ENCODE data around the gene GIN1.
"Not testable (repeated sequence)": the region's sequence is repeated elsewhere in the genome, so short reads cannot be mapped to it uniquely, and the experiment has no call there.

GIN1 gene

DNA sequence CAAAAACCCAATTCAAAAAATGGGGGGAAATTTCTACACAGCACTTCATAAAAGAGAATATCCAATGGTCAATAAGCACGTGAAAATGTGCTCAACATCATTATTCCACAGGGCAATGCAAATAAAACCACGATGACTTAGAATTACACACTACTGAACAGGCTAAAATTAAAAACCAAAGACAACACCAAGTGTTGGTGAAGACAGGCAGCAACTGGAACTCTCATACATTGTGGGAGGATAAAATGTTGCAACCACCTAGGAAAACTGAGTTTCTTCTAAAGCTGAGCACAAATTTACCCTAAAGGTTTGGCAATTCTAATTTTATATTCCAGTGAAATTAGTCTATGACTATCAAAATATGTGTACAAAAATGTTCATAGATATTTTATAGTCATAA is 9.5 kb downstream of the GIN1 start:
- no peak for DNase-seq (ENCODE audit: low read depth in 2 of 2)

DNA sequence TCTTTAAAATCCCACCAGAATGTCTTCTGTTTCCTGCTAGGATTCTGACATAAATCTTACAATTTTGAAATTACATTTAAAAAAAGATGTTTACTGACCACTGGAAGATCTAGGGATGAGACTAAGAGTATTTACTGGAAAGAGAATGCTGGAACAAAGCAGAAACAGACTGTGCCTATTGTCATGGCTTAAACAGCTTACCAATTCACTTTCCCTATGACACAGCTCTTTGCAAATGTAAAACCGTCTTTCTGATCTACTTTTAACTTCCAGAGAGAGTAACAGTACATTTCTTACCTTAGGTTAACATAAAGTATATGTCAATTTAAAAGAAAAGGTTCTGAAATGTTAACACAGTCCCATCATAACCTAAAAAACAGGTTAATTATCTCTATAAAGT is 10.7 kb downstream of the GIN1 start:
- DNase-seq (ENCODE audit: low read depth in 2 of 2) = no peak

DNA sequence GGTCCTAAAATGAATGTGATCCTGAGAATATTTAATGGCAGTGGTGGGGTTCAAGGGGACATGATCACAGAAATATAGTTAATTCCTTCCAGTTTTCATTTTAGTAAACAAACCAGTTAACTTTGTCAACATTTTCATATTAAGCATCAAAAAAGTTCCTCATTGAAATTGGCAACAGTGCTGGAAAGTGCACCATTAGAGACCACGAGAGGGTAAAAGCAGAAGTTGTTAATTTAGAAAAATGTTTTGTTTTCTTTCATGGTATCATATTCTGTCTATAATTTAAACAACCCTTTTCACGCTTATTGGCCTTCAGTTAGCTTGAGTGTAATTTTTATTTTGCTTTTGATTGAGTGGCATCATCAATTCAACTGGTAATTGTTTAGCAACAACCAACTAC is 11.9 kb downstream of the GIN1 start:
- DNase-seq (ENCODE audit: low read depth in 2 of 2) = no peak

DNA sequence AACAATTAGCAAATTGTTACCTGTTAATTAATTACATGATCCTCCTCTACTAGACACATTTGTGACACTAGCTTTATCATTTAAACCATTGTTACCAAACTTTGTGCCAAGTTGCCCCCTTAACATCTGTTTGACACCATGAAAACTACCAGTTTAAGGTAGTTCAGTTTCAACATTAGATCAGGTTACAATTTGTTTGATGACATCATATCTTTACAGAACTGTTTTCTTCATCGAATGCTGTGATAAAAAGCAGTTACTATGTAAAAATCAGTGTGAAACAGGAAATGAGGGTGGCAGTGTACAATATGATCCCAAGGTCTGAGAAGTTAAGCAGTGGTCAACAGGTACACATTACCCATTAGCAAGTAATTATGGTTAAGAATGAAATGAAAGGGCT is 17.7 kb downstream of the GIN1 start:
- DNase-seq (ENCODE audit: low read depth in 2 of 2) = no peak

DNA sequence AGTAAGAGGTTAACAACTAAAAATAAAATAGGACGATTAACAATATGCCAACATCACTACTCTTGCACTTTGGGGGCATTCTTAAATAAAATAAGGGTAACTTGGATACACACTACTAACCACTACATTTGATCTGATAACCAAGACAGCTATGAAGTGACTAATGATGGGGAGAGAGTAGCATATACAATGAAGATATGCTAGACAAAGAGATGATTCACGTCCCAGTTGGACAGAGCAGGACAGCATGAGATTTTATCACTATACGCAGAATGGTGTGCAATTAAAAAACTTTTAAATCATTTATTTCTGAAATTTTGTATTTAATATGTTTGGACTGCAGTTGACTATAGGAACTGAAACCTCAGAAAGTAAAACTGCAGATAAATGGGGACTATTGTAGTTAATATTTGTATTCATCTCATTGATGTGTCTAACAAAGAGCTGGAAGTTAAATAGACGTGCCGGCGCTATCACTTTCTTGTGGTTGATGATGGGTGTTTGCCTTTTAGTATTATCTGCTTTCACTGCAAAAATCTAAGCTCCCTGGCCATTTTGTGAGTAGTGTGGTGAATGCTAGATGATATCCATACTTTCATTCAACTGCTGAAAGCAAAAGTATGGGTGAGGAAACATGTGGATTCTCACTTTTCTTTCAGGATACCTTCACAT is 18.7 kb downstream of the GIN1 start:
- DNase-seq (ENCODE audit: low read depth in 2 of 2) = no peak

DNA sequence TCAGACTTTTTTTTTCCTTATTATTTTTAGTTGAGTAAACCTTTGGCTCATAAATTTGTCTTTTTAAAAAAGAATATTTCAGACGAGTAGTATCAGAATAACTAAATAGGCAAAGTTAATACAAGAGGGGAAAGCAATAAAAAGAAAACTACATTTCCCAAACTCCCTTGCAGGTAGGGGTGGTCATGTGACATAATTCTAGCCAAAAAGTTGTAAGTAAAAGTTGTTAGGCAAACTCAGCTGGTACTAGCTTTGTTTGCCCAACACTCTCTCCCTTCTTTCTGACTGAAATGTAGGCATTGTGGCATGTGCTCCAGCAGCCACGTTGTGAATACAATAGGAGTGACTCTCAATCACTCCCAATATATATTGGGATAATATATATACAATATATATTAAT is 20.9 kb downstream of the GIN1 start:
- DNase-seq (ENCODE audit: low read depth in 2 of 2) = no peak

DNA sequence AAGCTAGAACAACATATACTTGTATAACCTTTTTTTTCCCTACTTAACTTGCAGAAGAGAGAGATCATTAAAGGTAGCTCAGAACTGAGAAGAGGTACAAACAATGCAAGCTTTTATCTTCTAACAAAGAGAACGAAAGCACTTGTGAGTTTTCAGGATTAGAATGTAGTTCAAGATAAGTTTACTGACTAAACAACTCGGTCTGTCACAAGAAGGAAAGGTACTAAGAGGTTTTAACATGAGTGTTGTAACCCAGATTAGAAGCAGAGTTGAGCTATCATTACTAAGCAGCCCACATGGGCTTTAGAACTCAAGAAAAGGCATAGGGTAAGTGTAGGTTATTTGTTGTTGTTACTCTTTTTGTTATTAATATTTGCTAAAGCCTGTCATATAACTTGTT is 25.2 kb downstream of the GIN1 start:
- no peak for DNase-seq (ENCODE audit: low read depth in 2 of 2)

DNA sequence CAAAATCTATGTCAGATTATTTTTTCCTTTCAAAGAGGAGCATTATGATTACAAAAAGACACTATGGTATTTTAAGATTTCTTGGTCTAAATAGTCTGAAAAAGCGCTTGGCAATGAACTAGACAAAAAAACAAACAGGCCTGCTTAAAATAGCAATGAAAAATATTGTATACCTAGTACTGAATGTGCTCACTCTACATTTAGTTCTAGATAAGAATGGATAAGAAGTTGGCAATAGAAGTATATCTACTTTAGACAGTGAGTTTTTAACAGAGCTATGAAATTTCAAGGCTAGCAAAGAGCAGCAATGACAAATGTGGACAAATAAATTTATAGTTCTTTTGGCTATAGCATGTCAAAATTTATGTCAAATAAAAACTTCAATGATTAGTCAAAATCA is 26.2 kb downstream of the GIN1 start:
- DNase-seq (ENCODE audit: low read depth in 2 of 2) = no peak

DNA sequence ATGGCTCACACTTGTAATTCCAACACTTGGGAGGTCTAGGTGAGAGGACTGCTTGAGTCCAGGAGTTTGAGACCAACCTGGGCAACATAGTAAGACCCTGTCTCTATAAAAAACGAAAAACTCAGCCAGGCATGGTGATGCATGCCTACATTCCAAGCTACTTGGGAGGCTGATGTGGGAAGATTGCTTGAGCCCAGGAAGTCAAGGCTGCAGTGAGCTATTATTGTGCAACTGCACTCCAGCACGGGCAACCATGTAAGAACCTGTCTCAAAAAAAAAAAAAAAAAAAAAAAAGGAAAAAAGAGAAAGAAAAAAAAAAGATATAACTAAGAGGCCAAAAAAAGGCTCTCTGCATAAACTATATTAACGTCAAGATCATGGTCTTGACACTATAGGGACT is 27.3 kb downstream of the GIN1 start:
- DNase-seq (ENCODE audit: low read depth in 2 of 2) = no peak

DNA sequence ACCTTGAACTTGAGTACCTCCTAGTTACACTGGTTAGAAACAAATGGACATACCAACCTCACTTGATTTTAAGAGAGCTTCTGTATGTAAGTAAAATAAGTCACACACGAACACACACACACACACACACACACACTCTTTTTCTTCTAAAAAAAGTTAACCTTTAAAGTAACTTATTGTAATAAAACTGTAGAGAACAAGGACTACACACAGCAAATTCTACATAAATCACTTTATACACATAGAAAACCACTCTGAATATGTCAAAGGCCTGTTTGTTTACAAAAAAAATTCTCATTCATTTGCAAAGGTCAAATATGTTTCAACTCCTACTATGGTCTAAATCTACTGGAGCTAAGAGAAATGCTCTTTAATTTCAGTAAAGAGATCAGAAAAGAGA is 29.1 kb downstream of the GIN1 start:
- no peak for DNase-seq (ENCODE audit: low read depth in 2 of 2)

DNA sequence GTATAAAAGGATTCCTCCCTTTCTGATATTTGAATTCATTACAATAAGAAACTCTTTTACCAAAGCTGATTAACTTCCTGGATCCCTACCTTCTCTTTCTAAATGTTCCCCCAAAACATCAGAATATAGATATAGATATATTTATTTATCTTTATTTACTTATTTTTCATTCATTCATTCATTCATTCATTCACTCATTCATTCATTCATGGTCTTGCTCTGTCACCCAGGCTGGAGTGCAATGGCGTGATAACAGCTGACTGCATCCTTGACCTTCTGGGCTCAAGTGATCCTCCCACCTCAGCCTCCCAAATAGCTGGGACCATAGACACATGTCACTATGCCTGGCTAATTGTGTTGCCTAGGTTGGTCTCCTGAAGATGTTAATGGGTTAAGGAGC is 30.7 kb downstream of the GIN1 start:
- no peak for DNase-seq (ENCODE audit: low read depth in 2 of 2)

DNA sequence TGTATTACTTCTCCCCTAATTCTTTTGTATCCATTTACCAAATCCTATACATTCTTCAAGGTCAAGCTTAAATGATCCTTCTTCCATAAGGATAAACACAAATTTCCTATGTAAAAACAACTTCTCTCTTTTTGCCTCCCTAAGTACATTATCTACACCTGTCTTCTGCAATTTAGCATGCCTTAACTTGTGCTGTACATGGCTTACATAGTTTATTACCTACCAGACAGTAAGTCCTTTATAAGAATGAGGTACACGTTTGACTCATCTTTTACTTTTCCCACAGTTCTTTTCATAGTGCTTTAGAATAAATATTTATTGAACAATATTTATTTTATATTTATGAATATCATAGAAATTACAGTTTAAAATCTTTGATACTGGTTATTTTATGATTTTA is 33.4 kb downstream of the GIN1 start:
- no peak for DNase-seq (ENCODE audit: low read depth in 2 of 2)

DNA sequence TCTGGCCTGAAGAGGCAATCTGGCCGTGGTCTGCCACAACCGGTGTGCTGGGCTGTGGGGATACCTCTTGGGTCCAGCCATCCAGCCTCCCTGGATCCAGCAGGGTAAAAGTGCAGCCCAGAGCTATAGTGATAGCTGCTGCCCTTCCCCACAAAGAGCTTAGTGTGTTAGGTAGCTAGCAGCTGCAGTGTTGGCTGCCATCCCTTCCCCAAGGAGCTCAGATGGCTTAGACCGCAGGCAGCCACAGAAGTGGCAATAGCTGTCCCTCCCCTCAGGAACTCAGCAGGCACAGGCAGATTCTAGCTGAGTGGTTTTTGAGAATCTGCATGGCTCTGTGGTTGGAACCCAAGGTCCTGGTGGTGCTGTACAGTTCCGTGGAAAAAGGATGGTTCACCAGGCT is 40.1 kb downstream of the GIN1 start:
- DNase-seq (ENCODE audit: low read depth in 2 of 2) = no peak

DNA sequence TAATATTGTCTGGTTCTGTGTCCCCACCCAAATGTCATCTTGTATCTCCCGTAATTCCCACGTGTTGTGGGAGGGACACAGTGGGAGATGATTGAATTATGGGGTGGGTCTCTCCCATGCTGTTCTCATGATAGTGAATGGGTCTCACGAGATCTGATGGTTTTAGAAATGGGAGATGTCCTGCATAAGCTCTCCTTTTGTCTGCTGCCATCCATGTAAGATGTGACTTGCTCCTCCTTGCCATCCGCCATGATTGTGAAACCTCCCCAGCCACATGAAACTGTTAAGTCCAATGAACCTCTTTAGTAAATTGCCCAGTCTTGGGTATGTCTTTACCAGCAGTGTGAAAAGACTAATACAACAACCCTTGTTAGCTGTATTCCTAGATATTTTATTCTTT is 44.5 kb downstream of the GIN1 start:
- no peak for DNase-seq (ENCODE audit: low read depth in 2 of 2)

DNA sequence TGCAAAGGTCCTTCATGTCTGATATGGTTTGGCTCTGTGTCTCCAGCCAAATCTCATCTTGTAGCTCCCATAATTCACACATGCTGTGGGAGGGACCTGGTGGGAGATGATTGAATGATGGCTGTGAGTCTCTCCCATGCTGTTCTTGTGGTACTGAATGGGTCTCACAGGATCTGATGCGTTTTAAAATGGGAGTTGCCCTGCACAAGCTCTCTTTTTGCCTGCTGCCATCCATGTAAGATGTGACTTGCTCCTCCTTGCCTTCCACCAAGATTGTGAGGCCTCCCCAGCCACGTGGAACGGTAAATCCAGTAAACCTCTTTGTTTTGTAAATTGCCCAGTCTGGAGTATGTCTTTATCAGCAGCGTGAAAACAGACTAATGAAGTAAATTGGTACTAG is 46.4 kb downstream of the GIN1 start:
- DNase-seq (ENCODE audit: low read depth in 2 of 2) = not testable (repeated sequence)

DNA sequence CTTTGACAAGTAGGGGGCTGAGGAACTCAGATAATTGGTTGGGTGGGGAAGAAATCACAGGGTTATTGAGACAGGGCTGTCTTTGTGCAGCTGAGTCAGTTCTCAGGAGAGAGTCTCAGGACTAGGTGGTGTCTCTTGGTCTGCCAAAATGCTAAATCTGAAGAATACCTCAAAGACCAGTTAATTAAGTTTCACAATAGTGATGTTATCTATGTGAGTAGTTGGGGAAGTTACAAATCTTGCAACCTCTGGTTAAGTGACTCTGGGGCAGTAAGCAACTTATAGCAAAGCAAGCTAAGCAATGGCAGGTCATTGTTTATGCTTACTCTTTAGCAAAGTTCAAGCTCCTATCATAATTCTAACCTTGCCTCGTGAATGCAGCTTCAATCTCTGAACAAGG is 53.6 kb downstream of the GIN1 start:
- no peak for DNase-seq (ENCODE audit: low read depth in 2 of 2)

DNA sequence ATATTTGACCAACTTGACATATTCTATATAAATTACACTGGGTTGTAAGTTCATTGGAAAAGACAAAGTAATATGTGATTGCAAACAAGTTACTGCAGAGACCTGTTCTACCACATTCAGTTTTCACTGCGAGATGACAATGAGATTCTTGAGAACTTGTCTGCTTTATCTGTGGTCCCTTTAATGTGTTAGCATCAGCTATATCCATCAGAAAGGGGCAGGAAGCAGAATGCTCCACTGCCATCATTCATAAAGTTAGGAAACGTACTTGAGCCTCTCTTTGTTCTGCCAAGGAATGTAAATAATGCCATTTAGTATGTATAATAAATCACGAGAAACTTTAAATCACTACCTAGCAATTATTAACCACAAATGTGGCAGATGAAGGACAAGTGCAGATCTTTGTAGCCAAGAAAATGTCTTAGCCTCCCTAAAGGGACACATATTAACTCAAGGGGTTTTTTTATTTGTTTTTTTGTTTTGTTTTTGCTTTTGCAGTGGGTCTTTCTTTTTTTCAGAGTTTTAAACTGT is 59.4 kb downstream of the GIN1 start:
- no peak for DNase-seq (ENCODE audit: low read depth in 2 of 2)

DNA sequence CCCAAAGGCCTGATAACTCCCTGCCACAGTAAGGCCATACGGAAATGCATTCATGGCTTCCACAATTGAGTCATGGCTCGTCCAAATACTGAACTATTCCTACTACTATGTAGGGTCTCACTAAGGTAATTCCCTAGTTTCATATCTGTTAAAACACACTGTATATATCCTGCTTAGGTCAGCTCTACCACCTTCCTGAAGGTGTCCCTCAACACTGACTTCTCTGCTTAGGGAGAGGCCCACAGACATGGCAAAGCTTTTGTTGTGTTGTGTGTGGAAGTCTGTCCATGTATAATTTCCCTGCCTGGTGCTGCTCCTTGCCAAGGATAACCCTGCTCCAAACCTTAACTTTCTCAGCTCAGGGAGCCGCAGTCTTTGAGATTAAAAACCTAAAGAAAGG is 60.4 kb downstream of the GIN1 start:
- no peak for DNase-seq (ENCODE audit: low read depth in 2 of 2)

DNA sequence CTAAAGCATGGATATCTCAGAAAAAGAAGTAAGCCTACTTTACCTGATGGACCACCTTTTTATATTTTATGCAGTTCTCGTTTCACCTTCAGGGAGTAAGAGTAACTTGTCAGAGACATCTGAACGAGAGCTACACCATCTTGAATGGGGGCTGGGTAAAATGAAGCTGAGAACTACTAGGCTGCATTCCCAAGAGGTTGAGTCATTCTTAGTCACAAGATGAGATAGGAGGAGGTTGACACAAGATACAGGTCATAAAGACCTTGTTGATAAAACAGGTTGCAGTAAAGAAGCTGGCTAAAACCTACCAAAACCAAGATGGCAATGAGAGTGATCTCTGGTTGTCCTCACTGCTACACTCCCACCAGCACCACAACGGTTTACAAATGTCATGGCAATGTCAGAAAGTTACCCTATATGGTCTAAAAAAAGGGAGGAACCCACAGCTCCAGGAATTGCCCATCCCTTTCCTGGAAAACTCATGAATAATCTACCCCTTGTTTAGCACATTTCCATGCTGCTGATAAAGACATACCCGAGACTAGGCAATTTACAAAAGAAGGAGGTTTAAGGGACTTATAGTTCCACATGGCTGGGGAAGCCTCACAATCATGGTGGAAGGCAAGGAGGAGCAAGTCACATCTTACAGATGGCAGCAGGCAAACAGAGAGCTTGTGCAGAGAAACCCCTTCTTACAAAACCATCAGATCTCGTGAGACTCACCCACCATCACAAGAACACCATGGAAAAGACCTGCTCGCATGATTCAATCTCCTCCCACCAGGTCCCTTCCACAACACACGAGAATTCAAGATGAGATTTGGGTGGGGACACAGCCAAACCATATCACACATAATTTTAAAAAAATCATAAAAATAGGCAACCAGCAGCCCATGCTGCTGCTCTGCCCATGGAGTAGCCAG is 62.5 kb downstream of the GIN1 start:
- no peak for DNase-seq (ENCODE audit: low read depth in 2 of 2)

DNA sequence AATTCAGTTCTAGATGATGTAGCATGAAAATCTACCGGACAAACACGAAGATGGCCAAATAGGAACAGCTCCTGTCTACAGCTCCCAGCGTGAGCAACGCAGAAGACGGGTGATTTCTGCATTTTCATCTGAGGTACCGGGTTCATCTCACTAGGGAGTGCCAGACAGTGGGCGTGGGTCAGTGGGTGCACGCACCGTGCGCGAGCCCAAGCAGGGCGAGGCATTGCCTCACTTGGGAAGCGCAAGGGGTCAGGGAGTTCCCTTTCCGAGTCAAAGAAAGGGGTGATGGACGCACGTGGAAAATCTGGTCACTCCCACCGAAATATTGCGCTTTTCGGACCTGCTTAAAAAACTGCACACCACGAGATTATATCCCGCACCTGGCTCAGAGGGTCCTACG is 73.2 kb downstream of the GIN1 start:
- DNase-seq (ENCODE audit: low read depth in 2 of 2) = not testable (repeated sequence)

DNA sequence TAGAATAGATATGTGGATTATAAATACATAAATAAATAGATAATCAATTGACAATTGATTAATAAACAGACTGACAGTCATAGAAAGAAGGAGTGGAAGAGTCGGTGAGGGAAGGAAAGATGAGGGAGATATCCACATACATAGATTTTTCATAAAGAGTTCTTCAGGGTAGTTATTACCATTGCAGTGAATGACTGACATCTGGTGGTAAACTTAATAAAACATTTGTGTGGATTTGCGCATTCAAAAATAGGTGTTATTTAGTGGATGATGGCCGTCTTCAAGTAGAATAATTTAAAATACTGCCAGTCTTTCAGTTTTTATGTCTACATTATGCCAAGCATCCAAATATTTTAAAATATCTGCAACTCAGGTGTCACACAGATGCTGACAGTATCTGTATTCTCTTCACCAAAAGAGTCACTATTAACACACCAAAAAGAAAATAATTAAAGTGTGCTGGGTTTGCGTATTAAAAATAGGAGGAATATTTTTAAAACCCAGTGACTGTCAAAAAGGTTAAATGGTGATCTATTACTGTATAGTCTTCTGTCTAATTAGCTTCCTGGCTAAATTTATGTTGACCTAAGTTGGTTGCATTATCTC is 78.8 kb downstream of the GIN1 start:
- no peak for DNase-seq (ENCODE audit: low read depth in 2 of 2)

DNA sequence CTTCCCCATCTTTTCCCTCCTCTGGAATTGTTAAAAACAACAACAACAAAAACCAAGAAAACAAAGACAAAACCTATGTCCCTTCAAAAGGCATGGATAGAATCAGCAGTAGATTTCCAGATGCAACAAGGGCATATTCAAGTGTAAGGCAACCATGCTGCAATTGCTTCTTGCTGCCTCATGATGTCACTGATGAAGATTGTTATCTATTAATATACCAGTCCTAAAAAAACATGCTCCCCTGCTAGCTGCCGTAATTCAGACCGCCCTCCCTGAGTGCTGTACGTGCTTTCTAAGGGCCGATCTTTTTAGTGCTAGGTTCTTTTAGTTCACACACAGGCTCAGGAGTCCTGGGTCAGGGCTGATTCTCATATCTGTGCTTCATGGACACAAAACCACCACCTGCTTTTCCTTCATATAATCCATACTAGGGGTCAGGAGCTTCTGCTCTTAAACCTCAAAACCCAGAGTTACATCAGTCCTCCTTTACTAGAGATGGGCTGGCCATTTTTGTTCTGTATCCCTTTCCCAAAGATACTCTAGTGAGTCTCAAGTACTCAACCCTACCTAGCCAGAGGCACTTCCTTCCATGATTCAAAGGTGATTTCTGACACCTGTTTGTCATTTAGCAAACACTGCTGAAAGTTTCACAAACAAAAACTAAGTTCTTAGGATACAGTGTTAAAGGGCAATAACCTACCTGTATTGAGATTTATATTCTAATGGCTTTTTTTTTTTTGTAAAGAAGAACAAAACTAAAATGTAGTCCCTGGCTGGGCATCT is 82.1 kb downstream of the GIN1 start:
- no peak for DNase-seq (ENCODE audit: low read depth in 2 of 2)
